B cell (primary cell): ENCODE measurements around the gene ATP1A4. TPM values are rescaled to one million over a fixed set of nuclear protein-coding genes. Genes with fewer than 3 reads are reported as not detected.

Experiments
- ATAC-seq: fragments of 200-7000 bp; cut with Tn5 transposase; one replicate; pipeline ENCODE4 v1.10.0; 2021; ENCODE audit warnings: low read depth, mild to moderate bottlenecking, moderate number of reproducible peaks, moderate library complexity
- CTCF ChIA-PET: fragments of 350-600 bp; sonication (Branson Sonifier 250); formaldehyde crosslinking; loops from one replicate; lab custom pipeline; 2021; ENCODE audit warnings: antibody characterized with exemption, inconsistent platforms; lab: Charles Lee
- POLR2A ChIA-PET: fragments of 350-600 bp; sonication (Branson Sonifier 250); formaldehyde crosslinking; loops from one replicate; lab custom pipeline; 2021; ENCODE audit warnings: antibody characterized with exemption; lab: Charles Lee
- DNase-seq: peaks from one replicate; pipeline ENCODE4 v3.0.0; 2013
- H2AFZ ChIP-seq: 2 replicates; pipeline ENCODE4 v1.6.1; 2012; ENCODE audit warnings: mild to moderate bottlenecking, low read depth, low read length; ENCODE audit not compliant: insufficient read depth, poor library complexity, severe bottlenecking
- H3K27ac ChIP-seq, 2 donors: 1 replicate in 1 of 2; 2 replicates in 1 of 2; pipeline ENCODE4 v1.5.1; 2012 to 2013; ENCODE audit warnings: low read length in 2 of 2, mild to moderate bottlenecking in 2 of 2, moderate library complexity in 1 of 2
- H3K27me3 ChIP-seq, 4 experiments: fragments of 200-600 bp in 1 of 4; sonication (generic) in 1 of 4; replicated peaks in 1 of 4; 1 replicate in 2 of 4; 2 replicates in 2 of 4; pipeline versions ENCODE4 v1.6.1 to v1.7.0; 2013 to 2016; ENCODE audit warnings: low read length in 3 of 4, mild to moderate bottlenecking in 2 of 4, mixed read lengths in 1 of 4, moderate library complexity in 1 of 4; ENCODE audit not compliant: insufficient read depth in 4 of 4, control insufficient read depth in 3 of 4; ENCODE audit errors: control extremely low read depth in 1 of 4
- H3K36me3 ChIP-seq, 2 experiments: replicated peaks in 1 of 2; 1 replicate in 1 of 2; 2 replicates in 1 of 2; pipeline versions ENCODE4 v1.6.1 to v1.7.1; 2013; ENCODE audit warnings: low read length in 1 of 2; ENCODE audit not compliant: insufficient read depth in 2 of 2, control insufficient read depth in 1 of 2; ENCODE audit errors: control extremely low read depth in 1 of 2, extremely low read depth in 1 of 2
- H3K4me1 ChIP-seq, 2 donors: fragments of 200-600 bp in 1 of 2; sonication (generic) in 1 of 2; 1 replicate in 1 of 2; 2 replicates in 1 of 2; pipeline versions ENCODE4 v1.5.1 to v1.6.1; 2013 to 2017; ENCODE audit warnings: low read length in 2 of 2; ENCODE audit not compliant: control insufficient read depth in 2 of 2, insufficient read depth in 2 of 2
- H3K4me2 ChIP-seq: replicated peaks from 2 replicates; pipeline ENCODE3; 2012; ENCODE audit warnings: mild to moderate bottlenecking, low read depth, low read length; ENCODE audit not compliant: poor library complexity, severe bottlenecking
- H3K4me3 ChIP-seq, 5 experiments: fragments of 200-600 bp in 1 of 5; sonication (generic) in 1 of 5; 1 replicate in 3 of 5; 2 replicates in 2 of 5; pipeline versions ENCODE4 v1.5.1 to v1.7.0; 2011 to 2016; ENCODE audit warnings: low read length in 4 of 5, mild to moderate bottlenecking in 4 of 5, low read depth in 2 of 5, control low read depth in 1 of 5, moderate library complexity in 1 of 5; ENCODE audit not compliant: insufficient read depth in 1 of 5; ENCODE audit errors: control extremely low read depth in 1 of 5, extremely low read depth in 1 of 5
- H3K79me2 ChIP-seq: fragments of 200-600 bp; sonication (generic); one replicate; pipeline ENCODE4 v1.6.0; 2016; ENCODE audit warnings: low read length; ENCODE audit not compliant: control insufficient read depth, insufficient read depth
- H3K9ac ChIP-seq: fragments of 200-600 bp; sonication (generic); 2 replicates; pipeline ENCODE4 v1.6.1; 2017; ENCODE audit warnings: mild to moderate bottlenecking, low read length, moderate library complexity
- H3K9me3 ChIP-seq, 3 donors: one replicate each; pipeline versions ENCODE4 v1.6.1 to v1.7.1; 2013; ENCODE audit warnings: low read length in 2 of 3; ENCODE audit not compliant: control insufficient read depth in 2 of 3, insufficient read depth in 1 of 3; ENCODE audit errors: control extremely low read depth in 1 of 3
- H4K20me1 ChIP-seq: 2 replicates; pipeline ENCODE4 v1.6.0; 2012; ENCODE audit warnings: mild to moderate bottlenecking, low read length; ENCODE audit not compliant: insufficient read depth, control insufficient read depth, poor library complexity, severe bottlenecking
- H3K27ac Mint-ChIP-seq: one replicate; pipeline ENCODE4 v1.8.0; 2021; ENCODE audit warnings: mixed read lengths
- H3K27me3 Mint-ChIP-seq: one replicate; pipeline ENCODE4 v1.8.0; 2021; ENCODE audit warnings: mixed read lengths
- H3K4me1 Mint-ChIP-seq: one replicate; pipeline ENCODE4 v1.8.0; 2021; ENCODE audit warnings: mixed read lengths
- H3K4me3 Mint-ChIP-seq: one replicate; pipeline ENCODE4 v1.8.0; 2021; ENCODE audit warnings: mixed read lengths
- H3K9me3 Mint-ChIP-seq: one replicate; pipeline ENCODE4 v1.8.0; 2022; ENCODE audit warnings: mixed read lengths; ENCODE audit not compliant: insufficient read depth
- EZH2 ChIP-seq: IDR thresholded peaks from 2 replicates; pipeline ENCODE4 v1.6.1; 2012; ENCODE audit warnings: borderline replicate concordance, low read depth, mild to moderate bottlenecking, moderate library complexity, low read length; ENCODE audit not compliant: insufficient read depth, poor library complexity, severe bottlenecking
- WGBS: methylation state at CpG from one replicate; pipeline ENCODE4 v1.1.5; 2013; ENCODE audit warnings: missing lambda C conversion rate; ENCODE audit not compliant: insufficient coverage; 5-methylcytosine and 5-hydroxymethylcytosine counted together
- intact Hi-C: fragments of 100-400 bp; cut with micrococcal nuclease; formaldehyde crosslinking; loops from one replicate; pipeline ENCODE4 v1.10.0; 2022
- polyA plus RNA-seq: library from polyadenylated mRNA; depleted of rRNA; stranded (reverse); fragments of >200 nt; gene quantifications from 2 replicates; pipeline ENCODE4 v1.2.3, GENCODE V29; 2012
- total RNA-seq, 2 donors: library from RNA; stranded (reverse); fragments of 120-200 nt in 1 of 2; gene quantifications; 1 replicate in 1 of 2; 2 replicates in 1 of 2; pipeline versions ENCODE4 v1.2.3 to v1.2.4, GENCODE V29; 2013 to 2022
- TF ChIP-seq, protein P1 (sequence below): fragments of 200-600 bp; IDR thresholded peaks from one replicate; pipeline ENCODE4 v1.8.0; 2022; ENCODE audit warnings: antibody characterized with exemption, mild to moderate bottlenecking

ATP1A4 gene
- total and polyA plus RNA-seq, 2 donors (not counting 1 experiment from before 2014, with no cell fraction given) = 0.12 TPM; not detected in 1

GRCh38 chr1:160143695-160144094 lies 7.7 kb upstream of the ATP1A4 start:
- H3K27ac ChIP-seq = no peak overlapping the region
- intact Hi-C loops = no loop called here
- no peak for DNase-seq
- POLR2A ChIA-PET = no interaction called here
- H4K20me1 ChIP-seq = no peaks in the 10 kb centered on the region
- H3K27me3 Mint-ChIP-seq = peaks cover 48% of the 10 kb centered on the region
- no peak overlapping the region for H3K9ac ChIP-seq
- H2AFZ ChIP-seq = no peak overlapping the region
- H3K27ac Mint-ChIP-seq = no peak overlapping the region
- H3K36me3 ChIP-seq = no peaks in the 10 kb centered on the region
- no peak overlapping the region for H3K4me2 ChIP-seq
- no CpG with 5 or more reads among the region's 1 CpG for WGBS
- no peak for ATAC-seq
- no peaks in the 10 kb centered on the region for H3K4me1 ChIP-seq
- no peaks in the 10 kb centered on the region for H3K9me3 ChIP-seq
- CTCF ChIA-PET = no interaction called here
- H3K9me3 Mint-ChIP-seq = no peaks in the 10 kb centered on the region
- no peak overlapping the region for H3K4me3 ChIP-seq
- TF ChIP-seq EZH2 = no peak
- TF ChIP-seq, protein P1, sequence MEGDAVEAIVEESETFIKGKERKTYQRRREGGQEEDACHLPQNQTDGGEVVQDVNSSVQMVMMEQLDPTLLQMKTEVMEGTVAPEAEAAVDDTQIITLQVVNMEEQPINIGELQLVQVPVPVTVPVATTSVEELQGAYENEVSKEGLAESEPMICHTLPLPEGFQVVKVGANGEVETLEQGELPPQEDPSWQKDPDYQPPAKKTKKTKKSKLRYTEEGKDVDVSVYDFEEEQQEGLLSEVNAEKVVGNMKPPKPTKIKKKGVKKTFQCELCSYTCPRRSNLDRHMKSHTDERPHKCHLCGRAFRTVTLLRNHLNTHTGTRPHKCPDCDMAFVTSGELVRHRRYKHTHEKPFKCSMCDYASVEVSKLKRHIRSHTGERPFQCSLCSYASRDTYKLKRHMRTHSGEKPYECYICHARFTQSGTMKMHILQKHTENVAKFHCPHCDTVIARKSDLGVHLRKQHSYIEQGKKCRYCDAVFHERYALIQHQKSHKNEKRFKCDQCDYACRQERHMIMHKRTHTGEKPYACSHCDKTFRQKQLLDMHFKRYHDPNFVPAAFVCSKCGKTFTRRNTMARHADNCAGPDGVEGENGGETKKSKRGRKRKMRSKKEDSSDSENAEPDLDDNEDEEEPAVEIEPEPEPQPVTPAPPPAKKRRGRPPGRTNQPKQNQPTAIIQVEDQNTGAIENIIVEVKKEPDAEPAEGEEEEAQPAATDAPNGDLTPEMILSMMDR = no peak
- H3K79me2 ChIP-seq = no peaks in the 10 kb centered on the region
- H3K27me3 ChIP-seq = peaks cover 0 to 13% (median 4%) of the 10 kb centered on the region in 4 experiments
- H3K4me3 Mint-ChIP-seq = no peak overlapping the region
- no peaks in the 10 kb centered on the region for H3K4me1 Mint-ChIP-seq

DNA sequence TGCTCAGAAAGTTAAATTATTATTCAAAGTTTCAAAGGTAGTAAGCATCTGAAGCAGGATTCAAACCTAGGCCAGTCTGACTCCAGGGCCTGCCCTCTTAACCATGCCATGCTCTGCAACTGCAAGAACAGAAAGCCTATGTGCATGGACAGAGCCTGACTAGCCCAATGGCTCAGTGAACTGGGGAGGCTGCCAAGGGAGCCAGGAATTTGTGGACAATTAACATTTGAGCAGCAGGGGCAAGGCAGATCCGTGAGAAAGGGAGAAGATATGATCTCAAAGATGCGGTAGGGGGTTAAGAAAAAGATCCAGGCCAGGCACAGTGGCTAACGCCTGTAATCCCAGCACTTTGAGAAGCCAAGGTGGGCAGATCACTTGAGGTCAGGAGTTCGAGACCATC lies 6.5 kb upstream of the ATP1A4 start:
- no peaks in the 10 kb centered on the region for H3K79me2 ChIP-seq
- WGBS = 97% methylated on average over 3 of the region's 4 CpGs
- H3K9me3 ChIP-seq = no peaks in the 10 kb centered on the region
- Mint-ChIP-seq H3K9me3 (no peaks in the 10 kb centered on the region), H3K4me1 (no peaks in the 10 kb centered on the region), H3K27ac (no peak overlapping the region), H3K4me3 (no peak overlapping the region), H3K27me3 (peaks cover 36% of the 10 kb centered on the region)
- intact Hi-C loops = no loop called here
- peaks cover 0 to 13% (median 4%) of the 10 kb centered on the region in 4 experiments for H3K27me3 ChIP-seq
- no peaks in the 10 kb centered on the region for H4K20me1 ChIP-seq
- ATAC-seq (no peak), DNase-seq (no peak)
- H3K27ac ChIP-seq = no peak overlapping the region
- H3K4me3 ChIP-seq = no peak overlapping the region
- CTCF ChIA-PET = no interaction called here
- no peaks in the 10 kb centered on the region for H3K4me1 ChIP-seq
- H2AFZ ChIP-seq = no peak overlapping the region
- H3K4me2 ChIP-seq = no peak overlapping the region
- TF ChIP-seq EZH2 = no peak
- TF ChIP-seq, protein P1 = no peak
- no peaks in the 10 kb centered on the region for H3K36me3 ChIP-seq
- no peak overlapping the region for H3K9ac ChIP-seq
- POLR2A ChIA-PET = no interaction called here
